ENCODE data around the gene HMX1.

HMX1 gene

GRCh38 chr4:8864912-8865680 is 6.5 kb downstream of the HMX1 start:
- no peak for TF ChIP-seq FOXP2 (optimal IDR thresholded peaks at IDR 0.05; ENCODE audit: control extremely low read depth, extremely low read length, insufficient read depth)
- no peak for TF ChIP-seq EZH2 (IDR thresholded peaks at IDR 0.05)
- TF ChIP-seq POLR2AphosphoS5 (IDR thresholded peaks at IDR 0.05; ENCODE audit: borderline replicate concordance, low read depth, low read length) = no peak
- no peak overlapping the region for H3K4me3 ChIP-seq
- H3K9ac ChIP-seq (ENCODE audit: insufficient read length) = no peak overlapping the region
- H3K27ac ChIP-seq = no peak overlapping the region
- no peaks in the 10 kb centered on the region for H3K9me3 ChIP-seq (ENCODE audit: low read depth, low read length)
- no peaks in the 10 kb centered on the region for H3K36me3 ChIP-seq (ENCODE audit: insufficient read depth, low read length)
- no peak for DNase-seq (ENCODE audit: low read depth, low spot score)

GRCh38 chr4:8863686-8864682 is 7.7 kb downstream of the HMX1 start:
- H3K4me3 ChIP-seq = no peak overlapping the region
- no peaks in the 10 kb centered on the region for H3K9me3 ChIP-seq (ENCODE audit: low read depth, low read length)
- no peaks in the 10 kb centered on the region for H3K36me3 ChIP-seq (ENCODE audit: insufficient read depth, low read length)
- no peak for DNase-seq (ENCODE audit: low read depth, low spot score)
- TF ChIP-seq FOXP2 (optimal IDR thresholded peaks at IDR 0.05; ENCODE audit: control extremely low read depth, extremely low read length, insufficient read depth) = no peak
- no peak for TF ChIP-seq POLR2AphosphoS5 (IDR thresholded peaks at IDR 0.05; ENCODE audit: borderline replicate concordance, low read depth, low read length)
- TF ChIP-seq EZH2 (IDR thresholded peaks at IDR 0.05) = no peak
- no peak overlapping the region for H3K27ac ChIP-seq
- H3K9ac ChIP-seq (ENCODE audit: insufficient read length) = no peak overlapping the region

GRCh38 chr4:8862800-8863685 is 8.6 kb downstream of the HMX1 start:
- no peaks in the 10 kb centered on the region for H3K36me3 ChIP-seq (ENCODE audit: insufficient read depth, low read length)
- H3K27ac ChIP-seq = no peak overlapping the region
- H3K4me3 ChIP-seq = no peak overlapping the region
- no peak overlapping the region for H3K9ac ChIP-seq (ENCODE audit: insufficient read length)
- TF ChIP-seq EZH2 (IDR thresholded peaks at IDR 0.05) = no peak
- no peak for TF ChIP-seq FOXP2 (optimal IDR thresholded peaks at IDR 0.05; ENCODE audit: control extremely low read depth, extremely low read length, insufficient read depth)
- TF ChIP-seq POLR2AphosphoS5 (IDR thresholded peaks at IDR 0.05; ENCODE audit: borderline replicate concordance, low read depth, low read length) = no peak
- no peak for DNase-seq (ENCODE audit: low read depth, low spot score)
- no peaks in the 10 kb centered on the region for H3K9me3 ChIP-seq (ENCODE audit: low read depth, low read length)

GRCh38 chr4:8862334-8862733 is 9.3 kb downstream of the HMX1 start:
- DNase-seq (ENCODE audit: low read depth, low spot score) = no peak
- H3K9ac ChIP-seq (ENCODE audit: insufficient read length) = no peak overlapping the region
- no peak overlapping the region for H3K27ac ChIP-seq
- no peaks in the 10 kb centered on the region for H3K9me3 ChIP-seq (ENCODE audit: low read depth, low read length)
- TF ChIP-seq POLR2AphosphoS5 (IDR thresholded peaks at IDR 0.05; ENCODE audit: borderline replicate concordance, low read depth, low read length) (no peak), FOXP2 (optimal IDR thresholded peaks at IDR 0.05; ENCODE audit: control extremely low read depth, extremely low read length, insufficient read depth) (no peak), EZH2 (IDR thresholded peaks at IDR 0.05) (no peak)
- no peaks in the 10 kb centered on the region for H3K36me3 ChIP-seq (ENCODE audit: insufficient read depth, low read length)
- no peak overlapping the region for H3K4me3 ChIP-seq

- no peak for DNase-seq (ENCODE audit: low read depth, low spot score)
- TF ChIP-seq EZH2 (IDR thresholded peaks at IDR 0.05) (no peak), POLR2AphosphoS5 (IDR thresholded peaks at IDR 0.05; ENCODE audit: borderline replicate concordance, low read depth, low read length) (no peak), FOXP2 (optimal IDR thresholded peaks at IDR 0.05; ENCODE audit: control extremely low read depth, extremely low read length, insufficient read depth) (no peak)
- H3K4me3 ChIP-seq = no peak overlapping the region
- no peaks in the 10 kb centered on the region for H3K36me3 ChIP-seq (ENCODE audit: insufficient read depth, low read length)
- H3K27ac ChIP-seq = no peak overlapping the region
- H3K9ac ChIP-seq (ENCODE audit: insufficient read length) = no peak overlapping the region
- H3K9me3 ChIP-seq (ENCODE audit: low read depth, low read length) = no peaks in the 10 kb centered on the region
These were observed 9.9 kb downstream of the HMX1 start for GRCh38 chr4:8861576-8862295.

- no peak overlapping the region for H3K4me3 ChIP-seq
These were observed 10.6 kb downstream of the HMX1 start for GRCh38 chr4:8860892-8861575.

More at GRCh38 chr4:8860892-8861575, 10.6 kb downstream of the HMX1 start:
- no peak for DNase-seq (ENCODE audit: low read depth, low spot score)
- Histone ChIP-seq H3K27ac (no peak overlapping the region), H3K9me3 (ENCODE audit: low read depth, low read length) (no peaks in the 10 kb centered on the region), H3K9ac (ENCODE audit: insufficient read length) (no peak overlapping the region), H3K36me3 (ENCODE audit: insufficient read depth, low read length) (no peaks in the 10 kb centered on the region)
- TF ChIP-seq FOXP2 (optimal IDR thresholded peaks at IDR 0.05; ENCODE audit: control extremely low read depth, extremely low read length, insufficient read depth) (no peak), POLR2AphosphoS5 (IDR thresholded peaks at IDR 0.05; ENCODE audit: borderline replicate concordance, low read depth, low read length) (no peak), EZH2 (IDR thresholded peaks at IDR 0.05) (no peak)
